GM23248 (cell line): ENCODE measurements around the gene UTP4. TPM values are rescaled to one million over a fixed set of nuclear protein-coding genes. Genes with fewer than 3 reads are reported as not detected.

ENCODE experiments used
- DNase-seq: peaks from one replicate; pipeline ENCODE4 v3.0.0-alpha.2; 2015
- H2AFZ ChIP-seq: fragments of 200-600 bp; sonication (generic); 2 replicates; pipeline ENCODE4 v1.6.1; 2016; ENCODE audit warnings: antibody characterized with exemption
- H3F3A ChIP-seq: fragments of 200-600 bp; sonication (generic); 2 replicates; pipeline ENCODE4 v1.6.1; 2016; ENCODE audit warnings: mild to moderate bottlenecking, antibody characterized with exemption, mixed run types; ENCODE audit not compliant: insufficient read depth
- H3K27ac ChIP-seq: fragments of 200-600 bp; sonication (generic); 2 replicates; pipeline ENCODE4 v1.5.1; 2016; ENCODE audit warnings: mild to moderate bottlenecking
- H3K27me3 ChIP-seq: fragments of 200-600 bp; sonication (generic); replicated peaks from 2 replicates; pipeline ENCODE4 v1.6.1; 2016; ENCODE audit warnings: mild to moderate bottlenecking; ENCODE audit not compliant: insufficient read depth
- H3K36me3 ChIP-seq: fragments of 200-600 bp; sonication (generic); 2 replicates; pipeline ENCODE4 v1.6.1; 2016; ENCODE audit warnings: low read depth, mild to moderate bottlenecking
- H3K4me1 ChIP-seq: fragments of 200-600 bp; sonication (generic); 2 replicates; pipeline ENCODE4 v1.6.1; 2016; ENCODE audit warnings: mild to moderate bottlenecking; ENCODE audit not compliant: insufficient read depth
- H3K4me2 ChIP-seq: fragments of 200-600 bp; sonication (generic); one replicate; pipeline ENCODE4 v1.6.1; 2016; ENCODE audit warnings: mild to moderate bottlenecking; ENCODE audit not compliant: unreplicated experiment
- H3K4me3 ChIP-seq: fragments of 200-600 bp; sonication (generic); 2 replicates; pipeline ENCODE4 v1.5.1; 2016; ENCODE audit warnings: mild to moderate bottlenecking
- H3K79me2 ChIP-seq: fragments of 200-600 bp; sonication (generic); 2 replicates; pipeline ENCODE4 v1.6.1; 2016; ENCODE audit warnings: mild to moderate bottlenecking; ENCODE audit not compliant: insufficient read depth
- H3K9ac ChIP-seq: fragments of 200-600 bp; sonication (generic); 2 replicates; pipeline ENCODE4 v1.6.1; 2016; ENCODE audit warnings: mild to moderate bottlenecking
- H3K9me2 ChIP-seq: fragments of 200-600 bp; sonication (generic); 2 replicates; pipeline ENCODE4 v1.6.1; 2016; ENCODE audit warnings: mixed run types, mild to moderate bottlenecking, moderate library complexity; ENCODE audit not compliant: insufficient read depth
- H3K9me3 ChIP-seq: fragments of 200-600 bp; sonication (generic); one replicate; pipeline ENCODE4 v1.6.1; 2017; ENCODE audit warnings: low read depth
- H4K20me1 ChIP-seq: fragments of 200-600 bp; sonication (generic); 2 replicates; pipeline ENCODE4 v1.6.0; 2016; ENCODE audit not compliant: insufficient read depth
- EZH2 ChIP-seq: fragments of 200-600 bp; sonication (generic); IDR thresholded peaks from 2 replicates; pipeline ENCODE4 v1.6.1; 2018; ENCODE audit warnings: antibody characterized with exemption, mild to moderate bottlenecking; ENCODE audit not compliant: insufficient read depth, poor library complexity, severe bottlenecking
- EZH2phosphoT487 ChIP-seq: fragments of 200-600 bp; sonication (generic); IDR thresholded peaks from 2 replicates; pipeline ENCODE4 v1.6.1; 2018; ENCODE audit warnings: antibody characterized with exemption, moderate library complexity, mild to moderate bottlenecking, low read depth; ENCODE audit not compliant: insufficient read depth
- WGBS, 2 experiments: methylation state at CpG; one replicate each; pipeline ENCODE4 v1.1.6; 2015 to 2017; ENCODE audit warnings: low lambda C conversion rate in 2 of 2, low coverage in 1 of 2; ENCODE audit errors: missing lambda C conversion rate in 2 of 2; 5-methylcytosine and 5-hydroxymethylcytosine counted together
- in situ Hi-C: fragments of 300-500 bp; cut with MboI; formaldehyde crosslinking; loops from 2 replicates; pipeline ENCODE4 v1.15.0; 2020
- polyA plus RNA-seq: library from polyadenylated mRNA; unstranded; fragments of >200 nt; fragmentation: Nextera tagmentation; extraction: Ambion mirVana; gene quantifications from 2 replicates; pipeline ENCODE4 v1.2.1, GENCODE V29; 2016
- total RNA-seq: library from RNA; depleted of rRNA; stranded (reverse); fragments of >200 nt; shearing (Covaris generic); gene quantifications from 2 replicates; pipeline ENCODE4 v1.2.3, GENCODE V29; 2014

The UTP4 gene
- total and polyA plus RNA-seq, 2 experiments from 2014 or later, result 17.8 to 54.8 TPM

- H3K9me2 ChIP-seq, result no peaks in the 10 kb centered on the region
- in situ Hi-C loops, result no loop called here
- H3K36me3 ChIP-seq, result no peaks in the 10 kb centered on the region
- H3K4me2 ChIP-seq, result no peak overlapping the region
- TF ChIP-seq EZH2, result no peak
- no peak for TF ChIP-seq EZH2phosphoT487
- H3K27me3 ChIP-seq, result no peaks in the 10 kb centered on the region
- no peak overlapping the region for H2AFZ ChIP-seq
- DNase-seq, result no peak
- H3K9me3 ChIP-seq, result no peaks in the 10 kb centered on the region
- no peak overlapping the region for H3K9ac ChIP-seq
- peaks cover 49% of the 10 kb centered on the region for H3K4me1 ChIP-seq
- no peak overlapping the region for H3K4me3 ChIP-seq
- H3K79me2 ChIP-seq, result peaks cover 99% of the 10 kb centered on the region
- no peak overlapping the region for H3K27ac ChIP-seq
- peaks cover 21% of the 10 kb centered on the region for H3F3A ChIP-seq
- no peaks in the 10 kb centered on the region for H4K20me1 ChIP-seq
Measured at GRCh38 chr16:69197573-69197972, 65.1 kb downstream of the UTP4 start.

GRCh38 chr16:69199382-69199781 is 66.9 kb downstream of the UTP4 start:
- no peak overlapping the region for H2AFZ ChIP-seq
- no peaks in the 10 kb centered on the region for H3K36me3 ChIP-seq
- no peaks in the 10 kb centered on the region for H3K9me3 ChIP-seq
- H3K4me1 ChIP-seq, result peaks cover 46% of the 10 kb centered on the region
- H3K9ac ChIP-seq, result peak overlapping the region; percentile 23; the same call in 1 of the 2 replicates
- no peaks in the 10 kb centered on the region for H3K27me3 ChIP-seq
- H3K27ac ChIP-seq, result peak overlapping the region; percentile 71
- H3K9me2 ChIP-seq, result no peaks in the 10 kb centered on the region
- peaks cover 1% of the 10 kb centered on the region; the same call in 1 of the 2 replicates for H4K20me1 ChIP-seq
- in situ Hi-C loops, result no loop called here
- no peak for TF ChIP-seq EZH2phosphoT487
- no peak for TF ChIP-seq EZH2
- WGBS, 2 experiments, result 36 to 39% methylated on average over 7 of the region's 7 CpGs
- peak; percentile 91 for DNase-seq
- peaks cover 99% of the 10 kb centered on the region for H3K79me2 ChIP-seq
- H3K4me2 ChIP-seq, result peak overlapping the region; percentile 36
- no peak overlapping the region for H3K4me3 ChIP-seq
- peaks cover 26% of the 10 kb centered on the region for H3F3A ChIP-seq

- Histone ChIP-seq H2AFZ (no peak overlapping the region), H3K4me1 (peaks cover 44% of the 10 kb centered on the region), H3K79me2 (peaks cover 97% of the 10 kb centered on the region), H3F3A (peaks cover 39% of the 10 kb centered on the region), H4K20me1 (peaks cover 3% of the 10 kb centered on the region; the same call in 1 of the 2 replicates), H3K9ac (no peak overlapping the region), H3K36me3 (no peaks in the 10 kb centered on the region), H3K27ac (no peak overlapping the region), H3K27me3 (no peaks in the 10 kb centered on the region), H3K4me3 (no peak overlapping the region), H3K9me3 (no peaks in the 10 kb centered on the region), H3K4me2 (no peak overlapping the region), H3K9me2 (no peaks in the 10 kb centered on the region)
- in situ Hi-C loops, result no loop called here
- TF ChIP-seq EZH2 (no peak), EZH2phosphoT487 (no peak)
- 68 to 71% methylated on average over 2 of the region's 2 CpGs for WGBS, 2 experiments
- no peak for DNase-seq
Measured at GRCh38 chr16:69201291-69201690, 68.8 kb downstream of the UTP4 start.

- Histone ChIP-seq H3F3A (peaks cover 39% of the 10 kb centered on the region), H3K4me2 (no peak overlapping the region), H3K27ac (no peak overlapping the region), H3K9me3 (no peaks in the 10 kb centered on the region), H2AFZ (no peak overlapping the region), H3K4me3 (no peak overlapping the region), H3K79me2 (peaks cover 97% of the 10 kb centered on the region), H3K36me3 (no peaks in the 10 kb centered on the region), H3K9ac (no peak overlapping the region), H4K20me1 (peaks cover 3% of the 10 kb centered on the region; the same call in 1 of the 2 replicates), H3K9me2 (no peaks in the 10 kb centered on the region), H3K4me1 (peaks cover 44% of the 10 kb centered on the region), H3K27me3 (no peaks in the 10 kb centered on the region)
- in situ Hi-C loops, result no loop called here
- TF ChIP-seq EZH2phosphoT487 (no peak), EZH2 (no peak)
- WGBS, 2 experiments, result 29 to 33% methylated on average over 2 of the region's 2 CpGs
- peak; percentile 24 for DNase-seq
Measured at GRCh38 chr16:69201787-69202186, 69.3 kb downstream of the UTP4 start.

GRCh38 chr16:69204172-69204571 is 71.7 kb downstream of the UTP4 start:
- DNase-seq, result no peak
- no peak overlapping the region for H3K4me3 ChIP-seq
- no peak overlapping the region for H3K9ac ChIP-seq
- no peaks in the 10 kb centered on the region for H3K27me3 ChIP-seq
- TF ChIP-seq EZH2 (no peak), EZH2phosphoT487 (no peak)
- H3K36me3 ChIP-seq, result no peaks in the 10 kb centered on the region
- peaks cover 37% of the 10 kb centered on the region for H3K4me1 ChIP-seq
- H3K9me2 ChIP-seq, result no peaks in the 10 kb centered on the region
- H3K4me2 ChIP-seq, result no peak overlapping the region
- peak overlapping the region; percentile 44 for H3K27ac ChIP-seq
- H3K9me3 ChIP-seq, result no peaks in the 10 kb centered on the region
- H4K20me1 ChIP-seq, result peaks cover 3% of the 10 kb centered on the region; the same call in 1 of the 2 replicates
- H3K79me2 ChIP-seq, result peaks cover 97% of the 10 kb centered on the region
- in situ Hi-C loops, result no loop called here
- no peak overlapping the region for H2AFZ ChIP-seq
- H3F3A ChIP-seq, result peaks cover 30% of the 10 kb centered on the region
